Measurements from ENCODE around the gene PHLDA1. TPM values are rescaled to one million over a fixed set of nuclear protein-coding genes. Genes with fewer than 3 reads are reported as not detected.

PHLDA1 gene
- total and polyA plus RNA-seq, 2 of the 13 experiments (the other 11 are each of a cell fraction or from before 2014, with no cell fraction given) = 33.8 to 41.0 TPM

DNA sequence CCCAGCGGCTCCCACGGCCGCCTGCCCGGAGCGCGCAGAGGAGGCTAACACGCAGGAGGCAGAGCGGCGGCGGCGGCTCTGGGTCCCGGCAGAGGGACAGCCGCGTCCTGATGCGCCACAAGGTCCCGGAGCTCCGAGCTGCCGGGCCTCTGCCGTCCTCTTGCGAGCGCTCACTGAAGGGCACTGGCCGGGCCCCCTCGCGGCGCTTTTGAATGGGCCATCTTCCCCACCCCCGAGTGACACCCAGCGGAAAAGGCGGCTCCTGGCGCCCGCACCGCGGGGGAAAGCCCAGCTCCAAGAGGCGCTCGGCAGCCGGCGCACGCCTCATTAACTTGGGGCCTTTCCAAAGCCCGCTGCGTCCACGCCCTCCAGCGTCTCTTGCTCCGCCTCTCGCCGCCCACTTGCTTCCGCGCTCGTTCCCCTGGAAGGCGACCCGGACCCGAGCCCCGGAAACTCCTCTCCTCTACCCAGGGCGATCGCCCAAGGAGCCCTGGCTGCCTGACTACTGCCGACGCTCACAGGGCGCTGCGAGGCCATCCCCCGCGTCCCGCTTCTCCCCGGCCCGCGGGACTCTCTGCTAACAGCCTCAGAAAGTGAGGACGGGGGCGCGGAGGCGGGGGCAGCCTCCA lies at the start of gene PHLDA1 (continued):
- TF ChIP-seq, protein P1, sequence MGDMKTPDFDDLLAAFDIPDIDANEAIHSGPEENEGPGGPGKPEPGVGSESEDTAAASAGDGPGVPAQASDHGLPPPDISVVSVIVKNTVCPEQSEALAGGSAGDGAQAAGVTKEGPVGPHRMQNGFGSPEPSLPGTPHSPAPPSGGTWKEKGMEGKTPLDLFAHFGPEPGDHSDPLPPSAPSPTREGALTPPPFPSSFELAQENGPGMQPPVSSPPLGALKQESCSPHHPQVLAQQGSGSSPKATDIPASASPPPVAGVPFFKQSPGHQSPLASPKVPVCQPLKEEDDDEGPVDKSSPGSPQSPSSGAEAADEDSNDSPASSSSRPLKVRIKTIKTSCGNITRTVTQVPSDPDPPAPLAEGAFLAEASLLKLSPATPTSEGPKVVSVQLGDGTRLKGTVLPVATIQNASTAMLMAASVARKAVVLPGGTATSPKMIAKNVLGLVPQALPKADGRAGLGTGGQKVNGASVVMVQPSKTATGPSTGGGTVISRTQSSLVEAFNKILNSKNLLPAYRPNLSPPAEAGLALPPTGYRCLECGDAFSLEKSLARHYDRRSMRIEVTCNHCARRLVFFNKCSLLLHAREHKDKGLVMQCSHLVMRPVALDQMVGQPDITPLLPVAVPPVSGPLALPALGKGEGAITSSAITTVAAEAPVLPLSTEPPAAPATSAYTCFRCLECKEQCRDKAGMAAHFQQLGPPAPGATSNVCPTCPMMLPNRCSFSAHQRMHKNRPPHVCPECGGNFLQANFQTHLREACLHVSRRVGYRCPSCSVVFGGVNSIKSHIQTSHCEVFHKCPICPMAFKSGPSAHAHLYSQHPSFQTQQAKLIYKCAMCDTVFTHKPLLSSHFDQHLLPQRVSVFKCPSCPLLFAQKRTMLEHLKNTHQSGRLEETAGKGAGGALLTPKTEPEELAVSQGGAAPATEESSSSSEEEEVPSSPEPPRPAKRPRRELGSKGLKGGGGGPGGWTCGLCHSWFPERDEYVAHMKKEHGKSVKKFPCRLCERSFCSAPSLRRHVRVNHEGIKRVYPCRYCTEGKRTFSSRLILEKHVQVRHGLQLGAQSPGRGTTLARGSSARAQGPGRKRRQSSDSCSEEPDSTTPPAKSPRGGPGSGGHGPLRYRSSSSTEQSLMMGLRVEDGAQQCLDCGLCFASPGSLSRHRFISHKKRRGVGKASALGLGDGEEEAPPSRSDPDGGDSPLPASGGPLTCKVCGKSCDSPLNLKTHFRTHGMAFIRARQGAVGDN (CRISPR knock-in tag; IDR thresholded peaks at IDR 0.05) = peak; percentile 86
- TF ChIP-seq SP5 (CRISPR knock-in tag; IDR thresholded peaks at IDR 0.05; ENCODE audit: borderline replicate concordance, low read depth) (peak; percentile 95), HNRNPL (IDR thresholded peaks at IDR 0.05; ENCODE audit: low read depth, low read length) (peak; percentile 12; the same call in 1 of the 2 replicates), ZFP36 (IDR thresholded peaks at IDR 0.05; ENCODE audit: borderline replicate concordance, low read depth, low read length, partially characterized antibody) (no peak), ZNF292 (CRISPR knock-in tag; IDR thresholded peaks at IDR 0.05; ENCODE audit: borderline replicate concordance, low read depth) (peak; percentile 60; the same call in 1 of the 2 replicates), ZSCAN31 (CRISPR knock-in tag; IDR thresholded peaks at IDR 0.05; ENCODE audit: low read depth) (no peak; the same call in 1 of the 2 replicates), SPEN (CRISPR knock-in tag; IDR thresholded peaks at IDR 0.05; ENCODE audit: low read depth) (peak; percentile 69), EEA1 (CRISPR knock-in tag; IDR thresholded peaks at IDR 0.05; ENCODE audit: borderline replicate concordance) (no peak), TEAD3 (CRISPR knock-in tag; optimal IDR thresholded peaks at IDR 0.05; ENCODE audit: borderline replicate concordance) (peak; percentile 60)
- TF ChIP-seq, protein P2, sequence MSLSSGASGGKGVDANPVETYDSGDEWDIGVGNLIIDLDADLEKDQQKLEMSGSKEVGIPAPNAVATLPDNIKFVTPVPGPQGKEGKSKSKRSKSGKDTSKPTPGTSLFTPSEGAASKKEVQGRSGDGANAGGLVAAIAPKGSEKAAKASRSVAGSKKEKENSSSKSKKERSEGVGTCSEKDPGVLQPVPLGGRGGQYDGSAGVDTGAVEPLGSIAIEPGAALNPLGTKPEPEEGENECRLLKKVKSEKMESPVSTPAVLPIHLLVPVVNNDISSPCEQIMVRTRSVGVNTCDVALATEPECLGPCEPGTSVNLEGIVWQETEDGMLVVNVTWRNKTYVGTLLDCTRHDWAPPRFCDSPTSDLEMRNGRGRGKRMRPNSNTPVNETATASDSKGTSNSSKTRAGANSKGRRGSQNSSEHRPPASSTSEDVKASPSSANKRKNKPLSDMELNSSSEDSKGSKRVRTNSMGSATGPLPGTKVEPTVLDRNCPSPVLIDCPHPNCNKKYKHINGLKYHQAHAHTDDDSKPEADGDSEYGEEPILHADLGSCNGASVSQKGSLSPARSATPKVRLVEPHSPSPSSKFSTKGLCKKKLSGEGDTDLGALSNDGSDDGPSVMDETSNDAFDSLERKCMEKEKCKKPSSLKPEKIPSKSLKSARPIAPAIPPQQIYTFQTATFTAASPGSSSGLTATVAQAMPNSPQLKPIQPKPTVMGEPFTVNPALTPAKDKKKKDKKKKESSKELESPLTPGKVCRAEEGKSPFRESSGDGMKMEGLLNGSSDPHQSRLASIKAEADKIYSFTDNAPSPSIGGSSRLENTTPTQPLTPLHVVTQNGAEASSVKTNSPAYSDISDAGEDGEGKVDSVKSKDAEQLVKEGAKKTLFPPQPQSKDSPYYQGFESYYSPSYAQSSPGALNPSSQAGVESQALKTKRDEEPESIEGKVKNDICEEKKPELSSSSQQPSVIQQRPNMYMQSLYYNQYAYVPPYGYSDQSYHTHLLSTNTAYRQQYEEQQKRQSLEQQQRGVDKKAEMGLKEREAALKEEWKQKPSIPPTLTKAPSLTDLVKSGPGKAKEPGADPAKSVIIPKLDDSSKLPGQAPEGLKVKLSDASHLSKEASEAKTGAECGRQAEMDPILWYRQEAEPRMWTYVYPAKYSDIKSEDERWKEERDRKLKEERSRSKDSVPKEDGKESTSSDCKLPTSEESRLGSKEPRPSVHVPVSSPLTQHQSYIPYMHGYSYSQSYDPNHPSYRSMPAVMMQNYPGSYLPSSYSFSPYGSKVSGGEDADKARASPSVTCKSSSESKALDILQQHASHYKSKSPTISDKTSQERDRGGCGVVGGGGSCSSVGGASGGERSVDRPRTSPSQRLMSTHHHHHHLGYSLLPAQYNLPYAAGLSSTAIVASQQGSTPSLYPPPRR (CRISPR knock-in tag; IDR thresholded peaks at IDR 0.05; ENCODE audit: borderline replicate concordance) = peak; percentile 90
- TF ChIP-seq, protein P3, sequence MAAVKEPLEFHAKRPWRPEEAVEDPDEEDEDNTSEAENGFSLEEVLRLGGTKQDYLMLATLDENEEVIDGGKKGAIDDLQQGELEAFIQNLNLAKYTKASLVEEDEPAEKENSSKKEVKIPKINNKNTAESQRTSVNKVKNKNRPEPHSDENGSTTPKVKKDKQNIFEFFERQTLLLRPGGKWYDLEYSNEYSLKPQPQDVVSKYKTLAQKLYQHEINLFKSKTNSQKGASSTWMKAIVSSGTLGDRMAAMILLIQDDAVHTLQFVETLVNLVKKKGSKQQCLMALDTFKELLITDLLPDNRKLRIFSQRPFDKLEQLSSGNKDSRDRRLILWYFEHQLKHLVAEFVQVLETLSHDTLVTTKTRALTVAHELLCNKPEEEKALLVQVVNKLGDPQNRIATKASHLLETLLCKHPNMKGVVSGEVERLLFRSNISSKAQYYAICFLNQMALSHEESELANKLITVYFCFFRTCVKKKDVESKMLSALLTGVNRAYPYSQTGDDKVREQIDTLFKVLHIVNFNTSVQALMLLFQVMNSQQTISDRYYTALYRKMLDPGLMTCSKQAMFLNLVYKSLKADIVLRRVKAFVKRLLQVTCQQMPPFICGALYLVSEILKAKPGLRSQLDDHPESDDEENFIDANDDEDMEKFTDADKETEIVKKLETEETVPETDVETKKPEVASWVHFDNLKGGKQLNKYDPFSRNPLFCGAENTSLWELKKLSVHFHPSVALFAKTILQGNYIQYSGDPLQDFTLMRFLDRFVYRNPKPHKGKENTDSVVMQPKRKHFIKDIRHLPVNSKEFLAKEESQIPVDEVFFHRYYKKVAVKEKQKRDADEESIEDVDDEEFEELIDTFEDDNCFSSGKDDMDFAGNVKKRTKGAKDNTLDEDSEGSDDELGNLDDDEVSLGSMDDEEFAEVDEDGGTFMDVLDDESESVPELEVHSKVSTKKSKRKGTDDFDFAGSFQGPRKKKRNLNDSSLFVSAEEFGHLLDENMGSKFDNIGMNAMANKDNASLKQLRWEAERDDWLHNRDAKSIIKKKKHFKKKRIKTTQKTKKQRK (IDR thresholded peaks at IDR 0.05; ENCODE audit: low read length) = no peak
- TF ChIP-seq, protein P4, sequence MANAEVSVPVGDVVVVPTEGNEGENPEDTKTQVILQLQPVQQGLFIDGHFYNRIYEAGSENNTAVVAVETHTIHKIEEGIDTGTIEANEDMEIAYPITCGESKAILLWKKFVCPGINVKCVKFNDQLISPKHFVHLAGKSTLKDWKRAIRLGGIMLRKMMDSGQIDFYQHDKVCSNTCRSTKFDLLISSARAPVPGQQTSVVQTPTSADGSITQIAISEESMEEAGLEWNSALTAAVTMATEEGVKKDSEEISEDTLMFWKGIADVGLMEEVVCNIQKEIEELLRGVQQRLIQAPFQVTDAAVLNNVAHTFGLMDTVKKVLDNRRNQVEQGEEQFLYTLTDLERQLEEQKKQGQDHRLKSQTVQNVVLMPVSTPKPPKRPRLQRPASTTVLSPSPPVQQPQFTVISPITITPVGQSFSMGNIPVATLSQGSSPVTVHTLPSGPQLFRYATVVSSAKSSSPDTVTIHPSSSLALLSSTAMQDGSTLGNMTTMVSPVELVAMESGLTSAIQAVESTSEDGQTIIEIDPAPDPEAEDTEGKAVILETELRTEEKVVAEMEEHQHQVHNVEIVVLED (CRISPR knock-in tag; IDR thresholded peaks at IDR 0.05; ENCODE audit: borderline replicate concordance) = peak; percentile 84; the same call in 1 of the 2 replicates
- TF ChIP-seq, protein P5, sequence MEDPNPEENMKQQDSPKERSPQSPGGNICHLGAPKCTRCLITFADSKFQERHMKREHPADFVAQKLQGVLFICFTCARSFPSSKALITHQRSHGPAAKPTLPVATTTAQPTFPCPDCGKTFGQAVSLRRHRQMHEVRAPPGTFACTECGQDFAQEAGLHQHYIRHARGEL (CRISPR knock-in tag; IDR thresholded peaks at IDR 0.05) = no peak
